Measurements from ENCODE around the gene FLACC1.

The FLACC1 gene

DNA sequence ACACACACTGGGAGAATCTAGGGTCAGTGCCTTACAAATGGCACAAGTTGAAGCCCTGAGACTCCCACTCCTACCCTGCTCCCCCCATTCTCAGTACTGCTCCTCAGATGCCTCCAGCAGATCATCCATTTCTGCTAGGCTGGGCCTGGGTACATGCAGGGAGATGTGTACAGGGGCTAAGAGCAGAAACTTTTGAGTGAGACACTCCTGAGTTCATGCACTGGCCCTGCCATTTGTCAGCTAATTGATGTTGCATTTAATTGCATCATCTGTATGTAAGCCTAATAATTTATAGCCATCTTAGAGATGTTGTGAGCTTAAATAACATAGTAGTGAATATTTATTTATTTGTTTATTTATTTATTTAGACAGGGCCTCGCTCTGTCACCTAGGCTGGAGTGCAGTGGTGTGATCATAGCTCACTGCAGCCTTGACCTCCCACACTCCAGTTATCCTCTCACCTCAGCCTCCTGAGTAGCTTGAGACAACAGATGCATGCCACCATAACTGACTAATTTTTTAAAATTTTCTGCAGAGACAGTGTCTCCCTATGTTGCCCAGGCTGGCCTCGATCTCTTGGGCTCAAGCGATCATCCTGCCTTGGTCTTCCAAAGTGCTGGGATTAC, 101.6 kb downstream of the FLACC1 start:
- H3K9me3 Mint-ChIP-seq: peaks cover 4% of the 10 kb centered on the region
- peaks cover 37% of the 10 kb centered on the region for H3K4me1 Mint-ChIP-seq
- H3K27ac Mint-ChIP-seq: no peak overlapping the region
- no peak overlapping the region for H3K4me3 Mint-ChIP-seq
- H3K36me3 Mint-ChIP-seq (ENCODE audit: low read depth): no peaks in the 10 kb centered on the region
- DNase-seq: no peak
- H3K27me3 Mint-ChIP-seq (ENCODE audit: low read depth, poor library complexity): peaks cover 8% of the 10 kb centered on the region
- TF ChIP-seq, protein P1, sequence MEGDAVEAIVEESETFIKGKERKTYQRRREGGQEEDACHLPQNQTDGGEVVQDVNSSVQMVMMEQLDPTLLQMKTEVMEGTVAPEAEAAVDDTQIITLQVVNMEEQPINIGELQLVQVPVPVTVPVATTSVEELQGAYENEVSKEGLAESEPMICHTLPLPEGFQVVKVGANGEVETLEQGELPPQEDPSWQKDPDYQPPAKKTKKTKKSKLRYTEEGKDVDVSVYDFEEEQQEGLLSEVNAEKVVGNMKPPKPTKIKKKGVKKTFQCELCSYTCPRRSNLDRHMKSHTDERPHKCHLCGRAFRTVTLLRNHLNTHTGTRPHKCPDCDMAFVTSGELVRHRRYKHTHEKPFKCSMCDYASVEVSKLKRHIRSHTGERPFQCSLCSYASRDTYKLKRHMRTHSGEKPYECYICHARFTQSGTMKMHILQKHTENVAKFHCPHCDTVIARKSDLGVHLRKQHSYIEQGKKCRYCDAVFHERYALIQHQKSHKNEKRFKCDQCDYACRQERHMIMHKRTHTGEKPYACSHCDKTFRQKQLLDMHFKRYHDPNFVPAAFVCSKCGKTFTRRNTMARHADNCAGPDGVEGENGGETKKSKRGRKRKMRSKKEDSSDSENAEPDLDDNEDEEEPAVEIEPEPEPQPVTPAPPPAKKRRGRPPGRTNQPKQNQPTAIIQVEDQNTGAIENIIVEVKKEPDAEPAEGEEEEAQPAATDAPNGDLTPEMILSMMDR (IDR thresholded peaks at IDR 0.05): no peak

GRCh38 chr2:201254081-201254730, 102.9 kb downstream of the FLACC1 start:
- H3K27me3 Mint-ChIP-seq (ENCODE audit: low read depth, poor library complexity): peaks cover 8% of the 10 kb centered on the region
- no peak for DNase-seq
- peaks cover 4% of the 10 kb centered on the region for H3K9me3 Mint-ChIP-seq
- H3K36me3 Mint-ChIP-seq (ENCODE audit: low read depth): no peaks in the 10 kb centered on the region
- H3K27ac Mint-ChIP-seq: peak overlapping the region; percentile 68
- no peak overlapping the region for H3K4me3 Mint-ChIP-seq
- peaks cover 34% of the 10 kb centered on the region for H3K4me1 Mint-ChIP-seq
- TF ChIP-seq, protein P1 (IDR thresholded peaks at IDR 0.05): no peak

DNA sequence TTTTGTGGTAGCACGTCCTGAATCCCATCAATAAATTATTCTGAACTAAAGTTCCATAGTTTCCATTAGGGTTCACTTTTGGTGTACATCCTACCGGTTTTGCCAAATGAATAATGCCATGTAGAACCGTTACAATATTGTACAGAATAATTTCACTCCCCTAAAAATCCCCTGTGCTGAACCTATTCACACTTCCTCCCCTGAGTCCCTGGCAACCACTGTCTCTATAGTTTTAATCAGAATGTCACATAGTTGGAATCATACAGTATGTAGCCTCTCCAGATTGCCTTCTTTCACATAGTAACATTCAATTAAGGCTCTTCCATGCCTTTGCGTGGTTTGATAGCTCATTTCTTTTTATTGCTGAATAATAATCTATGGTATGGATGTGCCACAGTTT, 106.4 kb downstream of the FLACC1 start:
- peaks cover 13% of the 10 kb centered on the region for H3K4me1 Mint-ChIP-seq
- H3K36me3 Mint-ChIP-seq (ENCODE audit: low read depth): no peaks in the 10 kb centered on the region
- H3K27ac Mint-ChIP-seq: no peak overlapping the region
- H3K27me3 Mint-ChIP-seq (ENCODE audit: low read depth, poor library complexity): peaks cover 9% of the 10 kb centered on the region
- peaks cover 4% of the 10 kb centered on the region for H3K9me3 Mint-ChIP-seq
- TF ChIP-seq, protein P1 (IDR thresholded peaks at IDR 0.05): no peak
- DNase-seq: no peak
- H3K4me3 Mint-ChIP-seq: no peak overlapping the region

- Mint-ChIP-seq H3K27me3 (ENCODE audit: low read depth, poor library complexity) (peaks cover 12% of the 10 kb centered on the region), H3K36me3 (ENCODE audit: low read depth) (no peaks in the 10 kb centered on the region), H3K4me1 (peaks cover 8% of the 10 kb centered on the region), H3K27ac (no peak overlapping the region), H3K9me3 (peaks cover 4% of the 10 kb centered on the region), H3K4me3 (no peak overlapping the region)
- TF ChIP-seq, protein P1 (IDR thresholded peaks at IDR 0.05): no peak
- no peak for DNase-seq
Measured at GRCh38 chr2:201249889-201250288, 107.3 kb downstream of the FLACC1 start.

DNA sequence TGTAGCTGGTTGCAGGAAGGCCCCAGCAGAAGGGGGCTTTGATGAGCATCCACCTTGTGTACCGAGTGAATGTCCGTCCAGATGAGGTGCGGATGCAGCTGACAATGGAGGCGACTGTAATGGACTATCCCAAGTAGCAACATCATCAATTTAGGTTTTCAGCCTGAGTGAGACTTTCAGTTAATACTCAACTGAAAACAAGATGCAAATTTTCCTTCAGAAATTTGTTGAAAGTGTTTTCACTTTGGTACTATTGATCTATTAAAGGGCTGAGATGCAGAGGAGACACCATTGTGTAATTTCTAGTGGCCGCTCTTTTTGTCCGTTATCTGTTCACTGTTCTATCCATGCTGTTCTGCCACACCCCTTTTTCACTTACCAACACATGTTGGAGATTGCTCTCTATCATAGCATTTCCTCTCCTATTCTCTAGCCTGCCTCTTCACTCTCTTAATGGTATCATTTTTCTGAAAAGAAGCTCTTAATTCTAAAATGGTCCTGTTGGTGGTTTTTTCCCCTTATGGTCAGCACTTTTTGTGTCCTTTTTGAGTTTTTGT, 108.8 kb downstream of the FLACC1 start:
- DNase-seq: no peak
- Mint-ChIP-seq H3K27me3 (ENCODE audit: low read depth, poor library complexity) (peaks cover 12% of the 10 kb centered on the region), H3K4me1 (no peaks in the 10 kb centered on the region), H3K27ac (no peak overlapping the region), H3K36me3 (ENCODE audit: low read depth) (no peaks in the 10 kb centered on the region), H3K4me3 (no peak overlapping the region), H3K9me3 (peaks cover 4% of the 10 kb centered on the region)
- TF ChIP-seq, protein P1 (IDR thresholded peaks at IDR 0.05): no peak
